ENCODE results near the gene TSACC. TPM values are rescaled to one million over a fixed set of nuclear protein-coding genes. Genes with fewer than 3 reads are reported as not detected.
"Not testable (repeated sequence)": the region's sequence is repeated elsewhere in the genome, so short reads cannot be mapped to it uniquely, and the experiment has no call there.

The TSACC gene
- total RNA-seq, 1 donor from 2014 or later, result not detected

- Mint-ChIP-seq H3K36me3 (ENCODE audit: low read depth) (peaks cover 45% of the 10 kb centered on the region), H3K4me1 (ENCODE audit: low read depth) (no peaks in the 10 kb centered on the region), H3K27me3 (ENCODE audit: insufficient read depth) (no peaks in the 10 kb centered on the region), H3K27ac (no peak overlapping the region), H3K9me3 (no peaks in the 10 kb centered on the region), H3K4me3 (no peak overlapping the region)
- intact Hi-C loops (cut with micrococcal nuclease), result loop anchor here (1.0 to 2.0 kb wide), 2 partner anchors 173 to 229 kb away; no protein-coding TSS in a partner anchor
- DNase-seq (ENCODE audit: low spot score), result no peak
Observed at GRCh38 chr1:156319664-156320063, 18.7 kb upstream of the TSACC start.

DNA sequence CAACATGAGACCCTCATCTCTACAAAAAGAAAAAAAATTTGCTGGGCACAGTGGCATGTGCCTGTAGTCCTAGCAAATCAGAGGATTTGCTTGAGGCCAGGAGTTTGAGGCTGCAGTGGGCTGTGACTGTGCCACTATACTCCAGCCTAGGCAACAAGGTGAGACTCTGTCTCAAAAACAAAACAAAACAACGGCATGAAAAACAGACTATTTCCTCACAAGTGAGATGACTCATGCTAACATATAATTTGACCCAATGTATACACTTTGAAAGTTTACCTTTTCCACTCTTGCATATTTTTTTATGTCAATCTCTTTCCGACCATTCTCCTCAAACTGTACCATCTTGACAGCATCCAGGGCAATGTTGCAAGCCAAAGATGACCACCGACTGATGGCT is 17.8 kb upstream of the TSACC start:
- H3K4me1 Mint-ChIP-seq (ENCODE audit: low read depth), result no peaks in the 10 kb centered on the region

DNA sequence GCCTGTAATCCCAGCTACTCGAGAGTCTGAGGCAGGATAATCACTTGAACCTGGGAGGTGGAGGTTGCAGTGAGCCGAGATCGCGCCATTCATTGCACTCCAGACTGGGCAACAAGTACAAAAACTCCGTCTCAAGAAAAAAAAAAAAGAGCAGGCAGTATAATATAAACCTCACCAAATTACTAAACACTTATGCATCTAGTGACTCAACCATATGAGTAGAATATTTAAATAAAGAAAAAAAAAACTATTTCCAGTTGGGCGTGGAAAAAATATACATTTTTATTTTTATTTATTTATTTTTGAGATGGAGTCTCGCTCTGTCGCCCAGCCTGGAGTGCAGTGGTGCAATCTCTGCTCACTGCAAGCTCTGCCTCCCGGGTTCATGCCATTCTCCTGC is 15.1 kb upstream of the TSACC start:
- H3K27me3 Mint-ChIP-seq (ENCODE audit: insufficient read depth); H3K27ac Mint-ChIP-seq; DNase-seq (ENCODE audit: low spot score); intact Hi-C loops (cut with micrococcal nuclease); H3K9me3 Mint-ChIP-seq; H3K4me1 Mint-ChIP-seq (ENCODE audit: low read depth); H3K4me3 Mint-ChIP-seq: not testable (repeated sequence)
- peaks cover 32% of the 10 kb centered on the region for H3K36me3 Mint-ChIP-seq (ENCODE audit: low read depth)

More for the DNA sequence above, 17.8 kb upstream of the TSACC start:
- DNase-seq (ENCODE audit: low spot score), result no peak
- no peaks in the 10 kb centered on the region for H3K27me3 Mint-ChIP-seq (ENCODE audit: insufficient read depth)
- intact Hi-C loops (cut with micrococcal nuclease), result no loop called here
- peaks cover 44% of the 10 kb centered on the region for H3K36me3 Mint-ChIP-seq (ENCODE audit: low read depth)
- peak overlapping the region; percentile 3 for H3K27ac Mint-ChIP-seq
- no peak overlapping the region for H3K4me3 Mint-ChIP-seq
- no peaks in the 10 kb centered on the region for H3K9me3 Mint-ChIP-seq

GRCh38 chr1:156336242-156336641 is 2.1 kb upstream of the TSACC start:
- intact Hi-C loops (cut with micrococcal nuclease), result loop anchor here (10.0 kb wide), 1 partner anchor 401 kb away; the partner anchor contains the start of gene KHDC4
- no peak for DNase-seq (ENCODE audit: low spot score)
- no peak overlapping the region for H3K27ac Mint-ChIP-seq
- H3K27me3 Mint-ChIP-seq (ENCODE audit: insufficient read depth), result no peaks in the 10 kb centered on the region
- peaks cover 50% of the 10 kb centered on the region for H3K36me3 Mint-ChIP-seq (ENCODE audit: low read depth)
- H3K9me3 Mint-ChIP-seq, result no peaks in the 10 kb centered on the region
- peak overlapping the region; percentile 98 for H3K4me3 Mint-ChIP-seq
- peaks cover 41% of the 10 kb centered on the region for H3K4me1 Mint-ChIP-seq (ENCODE audit: low read depth)

- Mint-ChIP-seq H3K27me3 (ENCODE audit: insufficient read depth) (no peaks in the 10 kb centered on the region), H3K36me3 (ENCODE audit: low read depth) (peaks cover 46% of the 10 kb centered on the region), H3K4me3 (peak overlapping the region; percentile 98), H3K9me3 (no peaks in the 10 kb centered on the region), H3K27ac (peak overlapping the region; percentile 95), H3K4me1 (ENCODE audit: low read depth) (peaks cover 41% of the 10 kb centered on the region)
- intact Hi-C loops (cut with micrococcal nuclease), result loop anchor here (10.0 kb wide), 1 partner anchor 402 kb away; the partner anchor contains the start of gene KHDC4
- no peak for DNase-seq (ENCODE audit: low spot score)
Observed at GRCh38 chr1:156337052-156337887, 1.1 kb upstream of the TSACC start.

- DNase-seq (ENCODE audit: low spot score), result no peak
- Mint-ChIP-seq H3K27me3 (ENCODE audit: insufficient read depth) (peaks cover 2% of the 10 kb centered on the region), H3K4me1 (ENCODE audit: low read depth) (peaks cover 41% of the 10 kb centered on the region), H3K27ac (peak overlapping the region; percentile 95), H3K9me3 (no peaks in the 10 kb centered on the region), H3K4me3 (peak overlapping the region; percentile 98), H3K36me3 (ENCODE audit: low read depth) (peaks cover 42% of the 10 kb centered on the region)
- intact Hi-C loops (cut with micrococcal nuclease), result loop anchor here (1.0 to 10.0 kb wide), 12 partner anchors 43 to 429 kb away; partner anchors contain the start of genes GLMP, ISG20L2, KHDC4 and LAMTOR2
Observed at GRCh38 chr1:156337888-156338179, 492 bp upstream of the TSACC start.

DNA sequence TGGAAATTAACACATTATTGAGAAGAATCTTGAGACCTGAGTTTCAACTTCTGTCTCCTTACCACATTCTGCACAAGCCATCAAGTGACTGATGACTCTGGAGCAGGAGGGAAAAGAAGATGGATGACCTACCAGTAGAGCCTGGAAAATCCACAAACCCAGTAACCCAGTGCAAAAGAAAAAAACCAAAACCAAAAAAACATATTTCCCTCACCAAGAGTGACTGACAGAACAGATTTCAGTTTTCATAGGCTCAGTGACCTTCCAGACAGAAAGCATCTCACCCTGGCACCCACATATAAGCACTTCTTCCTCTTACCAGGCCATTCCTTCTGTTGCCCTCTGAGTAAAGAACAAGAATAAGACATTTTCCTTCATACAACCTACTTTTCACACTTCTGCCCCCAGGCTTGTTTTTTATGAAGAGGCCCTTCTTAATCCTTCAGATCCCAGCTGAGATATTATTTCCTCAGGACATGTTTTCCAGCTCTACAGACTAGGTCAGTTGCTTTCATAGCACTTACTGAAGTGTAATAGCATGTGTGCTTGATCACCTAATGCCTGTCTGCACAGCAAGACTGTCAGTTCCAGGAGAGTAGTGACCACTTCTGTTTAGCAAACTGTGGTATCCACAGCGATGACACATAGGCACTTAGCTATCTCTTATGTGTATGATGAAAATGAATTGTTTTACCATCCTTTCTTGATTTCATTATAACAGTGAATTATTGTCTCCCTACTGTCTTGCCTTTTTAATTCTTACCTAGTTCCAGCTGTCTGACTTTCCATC is 4.0 kb downstream of the TSACC start:
- intact Hi-C loops (cut with micrococcal nuclease), result no loop called here
- no peak for DNase-seq (ENCODE audit: low spot score)

GRCh38 chr1:156344409-156344808 is 6.1 kb downstream of the TSACC start:
- H3K9me3 Mint-ChIP-seq, result no peaks in the 10 kb centered on the region
- H3K27me3 Mint-ChIP-seq (ENCODE audit: insufficient read depth), result peaks cover 34% of the 10 kb centered on the region
- no peak for DNase-seq (ENCODE audit: low spot score)
- no peaks in the 10 kb centered on the region for H3K4me1 Mint-ChIP-seq (ENCODE audit: low read depth)
- no peak overlapping the region for H3K27ac Mint-ChIP-seq
- intact Hi-C loops (cut with micrococcal nuclease), result no loop called here
- no peak overlapping the region for H3K4me3 Mint-ChIP-seq
- H3K36me3 Mint-ChIP-seq (ENCODE audit: low read depth), result no peaks in the 10 kb centered on the region

More for the DNA sequence above, 4.0 kb downstream of the TSACC start:
- H3K27ac Mint-ChIP-seq, result no peak overlapping the region
- H3K4me3 Mint-ChIP-seq, result no peak overlapping the region
- H3K27me3 Mint-ChIP-seq (ENCODE audit: insufficient read depth), result peaks cover 17% of the 10 kb centered on the region
- no peaks in the 10 kb centered on the region for H3K9me3 Mint-ChIP-seq
- peaks cover 11% of the 10 kb centered on the region for H3K4me1 Mint-ChIP-seq (ENCODE audit: low read depth)
- H3K36me3 Mint-ChIP-seq (ENCODE audit: low read depth), result peaks cover 7% of the 10 kb centered on the region

DNA sequence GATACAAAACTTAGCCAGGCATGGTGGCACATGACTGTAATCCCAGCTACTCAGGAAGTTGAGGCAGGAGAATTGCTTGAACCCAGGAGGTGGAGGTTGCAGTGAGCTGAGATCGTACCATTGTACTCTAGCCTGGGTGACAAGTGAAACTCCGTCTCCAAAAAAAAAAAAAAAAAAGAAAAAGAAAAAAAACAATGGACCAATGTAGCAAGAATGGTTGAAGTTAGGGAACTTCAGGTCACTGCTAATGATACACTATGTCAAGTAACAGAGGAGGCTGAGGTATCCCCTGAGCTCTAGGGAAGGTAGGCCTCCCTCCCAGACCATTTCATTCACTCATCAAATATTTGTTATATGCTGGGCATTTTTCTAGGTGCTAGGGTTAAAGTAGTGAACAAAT is 7.7 kb downstream of the TSACC start:
- H3K27ac Mint-ChIP-seq; H3K9me3 Mint-ChIP-seq; H3K4me1 Mint-ChIP-seq (ENCODE audit: low read depth); H3K4me3 Mint-ChIP-seq; DNase-seq (ENCODE audit: low spot score); H3K36me3 Mint-ChIP-seq (ENCODE audit: low read depth); intact Hi-C loops (cut with micrococcal nuclease): not testable (repeated sequence)
- H3K27me3 Mint-ChIP-seq (ENCODE audit: insufficient read depth), result peaks cover 35% of the 10 kb centered on the region

DNA sequence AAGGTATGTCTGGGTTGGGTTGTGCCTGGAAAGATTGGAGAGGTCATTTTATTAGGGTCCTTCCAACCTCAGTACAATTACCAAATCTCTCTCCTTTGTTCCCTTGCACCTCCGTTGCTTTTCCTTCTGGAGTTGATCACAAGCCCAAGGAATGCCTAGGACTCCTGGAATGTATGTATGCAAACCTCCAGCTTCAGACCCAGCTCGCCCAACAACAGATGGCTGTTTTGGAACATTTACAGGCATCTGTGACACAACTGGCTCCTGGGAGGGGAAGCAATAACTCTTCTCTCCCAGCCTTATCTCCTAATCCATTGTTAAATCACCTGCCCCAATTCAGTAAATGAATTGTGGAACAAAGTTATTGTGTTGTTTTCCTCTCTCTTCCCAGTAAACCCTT is 8.3 kb downstream of the TSACC start:
- H3K4me1 Mint-ChIP-seq (ENCODE audit: low read depth), result no peaks in the 10 kb centered on the region
- no peaks in the 10 kb centered on the region for H3K36me3 Mint-ChIP-seq (ENCODE audit: low read depth)
- intact Hi-C loops (cut with micrococcal nuclease), result no loop called here
- no peaks in the 10 kb centered on the region for H3K9me3 Mint-ChIP-seq
- no peak overlapping the region for H3K27ac Mint-ChIP-seq
- DNase-seq (ENCODE audit: low spot score), result no peak
- H3K27me3 Mint-ChIP-seq (ENCODE audit: insufficient read depth), result peaks cover 39% of the 10 kb centered on the region
- H3K4me3 Mint-ChIP-seq, result no peak overlapping the region

- peaks cover 42% of the 10 kb centered on the region for H3K27me3 Mint-ChIP-seq (ENCODE audit: insufficient read depth)
- H3K9me3 Mint-ChIP-seq, result no peaks in the 10 kb centered on the region
- DNase-seq (ENCODE audit: low spot score), result no peak
- no peaks in the 10 kb centered on the region for H3K36me3 Mint-ChIP-seq (ENCODE audit: low read depth)
- intact Hi-C loops (cut with micrococcal nuclease), result no loop called here
- H3K4me3 Mint-ChIP-seq, result no peak overlapping the region
- H3K27ac Mint-ChIP-seq, result no peak overlapping the region
- no peaks in the 10 kb centered on the region for H3K4me1 Mint-ChIP-seq (ENCODE audit: low read depth)
Observed at GRCh38 chr1:156347331-156347730, 9.0 kb downstream of the TSACC start.

GRCh38 chr1:156352481-156352880 is 14.2 kb downstream of the TSACC start:
- H3K36me3 Mint-ChIP-seq (ENCODE audit: low read depth); H3K4me3 Mint-ChIP-seq; H3K4me1 Mint-ChIP-seq (ENCODE audit: low read depth); H3K27ac Mint-ChIP-seq; H3K9me3 Mint-ChIP-seq; intact Hi-C loops (cut with micrococcal nuclease); DNase-seq (ENCODE audit: low spot score): not testable (repeated sequence)
- H3K27me3 Mint-ChIP-seq (ENCODE audit: insufficient read depth), result peaks cover 49% of the 10 kb centered on the region

GRCh38 chr1:156356262-156356874 is 18.0 kb downstream of the TSACC start:
- Mint-ChIP-seq H3K27ac (no peak overlapping the region), H3K4me1 (ENCODE audit: low read depth) (peaks cover 8% of the 10 kb centered on the region), H3K4me3 (no peak overlapping the region), H3K36me3 (ENCODE audit: low read depth) (no peaks in the 10 kb centered on the region), H3K9me3 (no peaks in the 10 kb centered on the region), H3K27me3 (ENCODE audit: insufficient read depth) (peaks cover 49% of the 10 kb centered on the region)
- DNase-seq (ENCODE audit: low spot score), result no peak
- intact Hi-C loops (cut with micrococcal nuclease), result no loop called here
